Coronary artery (tissue), 2 donors: ENCODE data around the gene SNX24.
"Not testable (repeated sequence)": the region's sequence is repeated elsewhere in the genome, so short reads cannot be mapped to it uniquely, and the experiment has no call there.

Source experiments
- DNase-seq: peaks from one replicate; pipeline ENCODE4 v3.0.0-alpha.2; 2017; ENCODE audit warnings: low spot score
- H3K27ac ChIP-seq, 2 donors: fragments of 200-600 bp; sonication (generic); one replicate each; pipeline ENCODE4 v1.5.1; 2016 to 2019
- H3K4me3 ChIP-seq: fragments of 200-600 bp; sonication (generic); 2 replicates; pipeline ENCODE4 v1.5.1; 2016; ENCODE audit warnings: mild to moderate bottlenecking, moderate library complexity
- TF ChIP-seq, protein P1 (sequence below): fragments of 200-600 bp; sonication (generic); IDR thresholded peaks from one replicate; pipeline ENCODE4 v1.5.1; 2019; ENCODE audit warnings: antibody characterized with exemption

Gene SNX24

GRCh38 chr5:122971333-122971732 is 125.9 kb downstream of the SNX24 start:
- TF ChIP-seq, protein P1, sequence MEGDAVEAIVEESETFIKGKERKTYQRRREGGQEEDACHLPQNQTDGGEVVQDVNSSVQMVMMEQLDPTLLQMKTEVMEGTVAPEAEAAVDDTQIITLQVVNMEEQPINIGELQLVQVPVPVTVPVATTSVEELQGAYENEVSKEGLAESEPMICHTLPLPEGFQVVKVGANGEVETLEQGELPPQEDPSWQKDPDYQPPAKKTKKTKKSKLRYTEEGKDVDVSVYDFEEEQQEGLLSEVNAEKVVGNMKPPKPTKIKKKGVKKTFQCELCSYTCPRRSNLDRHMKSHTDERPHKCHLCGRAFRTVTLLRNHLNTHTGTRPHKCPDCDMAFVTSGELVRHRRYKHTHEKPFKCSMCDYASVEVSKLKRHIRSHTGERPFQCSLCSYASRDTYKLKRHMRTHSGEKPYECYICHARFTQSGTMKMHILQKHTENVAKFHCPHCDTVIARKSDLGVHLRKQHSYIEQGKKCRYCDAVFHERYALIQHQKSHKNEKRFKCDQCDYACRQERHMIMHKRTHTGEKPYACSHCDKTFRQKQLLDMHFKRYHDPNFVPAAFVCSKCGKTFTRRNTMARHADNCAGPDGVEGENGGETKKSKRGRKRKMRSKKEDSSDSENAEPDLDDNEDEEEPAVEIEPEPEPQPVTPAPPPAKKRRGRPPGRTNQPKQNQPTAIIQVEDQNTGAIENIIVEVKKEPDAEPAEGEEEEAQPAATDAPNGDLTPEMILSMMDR, result no peak
- DNase-seq, result no peak
- Histone ChIP-seq H3K27ac (no peak overlapping the region), H3K4me3 (no peak overlapping the region)

- TF ChIP-seq, protein P1, result no peak
These were observed 127.5 kb downstream of the SNX24 start for GRCh38 chr5:122972877-122973276.

DNA sequence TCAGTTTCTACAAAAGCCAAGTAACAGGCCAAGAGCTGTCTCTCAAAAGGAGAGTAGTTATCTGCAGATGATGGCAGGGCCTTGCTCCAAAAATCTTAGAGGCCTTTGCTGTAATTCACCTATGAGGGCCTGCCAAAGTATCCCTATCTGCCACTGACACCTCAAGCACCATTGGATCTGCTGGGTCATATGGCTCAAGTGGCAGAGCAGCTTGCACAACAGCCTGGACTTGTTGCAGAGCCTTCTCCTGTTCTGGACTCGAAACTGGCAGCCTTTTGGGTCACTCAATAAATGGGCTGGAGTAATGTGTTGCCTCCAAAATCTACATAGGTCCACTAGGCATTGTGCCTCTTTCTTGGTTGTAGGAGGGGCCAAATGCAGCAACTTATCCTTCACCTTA is 128.3 kb downstream of the SNX24 start:
- DNase-seq, H3K4me3 ChIP-seq, H3K27ac ChIP-seq: not testable (repeated sequence)

More at GRCh38 chr5:122972877-122973276, 127.5 kb downstream of the SNX24 start:
- Histone ChIP-seq H3K27ac (no peak overlapping the region), H3K4me3 (no peak overlapping the region)
- no peak for DNase-seq

- not testable (repeated sequence) for H3K4me3 ChIP-seq, DNase-seq, H3K27ac ChIP-seq
These were observed 128.8 kb downstream of the SNX24 start for GRCh38 chr5:122974251-122974650.

- no peak overlapping the region for H3K4me3 ChIP-seq
- TF ChIP-seq, protein P1, result no peak
- no peak for DNase-seq
- no peak overlapping the region for H3K27ac ChIP-seq
These were observed 131.9 kb downstream of the SNX24 start for GRCh38 chr5:122977319-122977718.

DNA sequence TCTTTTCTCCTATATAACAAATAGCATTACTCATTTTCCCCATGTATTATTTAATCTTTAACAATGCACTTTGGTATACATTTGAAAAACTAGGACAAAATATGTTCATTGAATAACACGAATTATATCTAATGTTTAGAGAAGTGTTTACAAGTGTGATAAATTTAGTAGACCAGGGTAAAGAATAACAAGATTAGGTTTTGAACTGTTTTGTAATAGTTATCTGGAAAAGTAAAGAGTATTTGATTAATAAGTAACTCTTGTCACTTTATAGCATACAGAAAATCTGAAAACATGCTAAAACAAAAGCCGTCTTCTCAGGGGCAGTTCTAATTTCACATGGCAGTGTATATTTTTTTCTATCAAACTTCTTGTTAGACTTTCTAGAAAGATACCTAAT is 132.7 kb downstream of the SNX24 start:
- TF ChIP-seq, protein P1, result no peak
- no peak for DNase-seq
- no peak overlapping the region for H3K4me3 ChIP-seq
- H3K27ac ChIP-seq, result no peak overlapping the region

- Histone ChIP-seq H3K27ac (no peak overlapping the region), H3K4me3 (no peak overlapping the region)
- DNase-seq, result no peak
- TF ChIP-seq, protein P1, result no peak
These were observed 133.4 kb downstream of the SNX24 start for GRCh38 chr5:122978644-122979297.

GRCh38 chr5:122981846-122982245 is 136.4 kb downstream of the SNX24 start:
- Histone ChIP-seq H3K27ac (no peak overlapping the region), H3K4me3 (no peak overlapping the region)
- TF ChIP-seq, protein P1, result no peak
- DNase-seq, result no peak
